ENCODE measurements around the gene TMEM205. TPM values are rescaled to one million over a fixed set of nuclear protein-coding genes. Genes with fewer than 3 reads are reported as not detected.
"Not testable (repeated sequence)": the region's sequence is repeated elsewhere in the genome, so short reads cannot be mapped to it uniquely, and the experiment has no call there.

The TMEM205 gene
- polyA plus RNA-seq, 2 donors, result 39.8 to 67.1 TPM

DNA sequence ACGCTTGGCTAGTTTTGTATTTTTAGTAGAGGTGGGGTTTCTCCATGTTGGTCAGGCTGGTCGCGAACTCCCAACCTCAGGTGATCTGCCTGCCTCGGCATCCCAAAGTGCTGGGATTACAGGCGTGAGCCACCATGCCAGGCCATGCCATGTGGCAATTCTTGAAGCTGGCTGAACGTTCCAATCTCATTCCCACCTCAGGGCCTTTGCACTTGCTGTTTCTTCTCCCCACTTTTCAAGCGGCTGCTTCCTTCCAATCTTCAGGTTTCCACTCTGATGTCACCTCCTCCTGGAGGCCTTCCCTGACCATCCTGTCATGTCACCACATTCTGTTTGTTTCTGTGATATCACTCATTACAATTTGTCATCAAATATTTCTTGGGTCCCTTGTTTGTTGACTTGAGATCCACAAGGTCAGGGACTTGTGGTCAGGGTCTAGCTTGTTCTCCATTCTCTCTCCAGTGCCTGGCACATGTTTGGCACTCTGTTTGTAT is 33.8 kb upstream of the TMEM205 start:
- Histone ChIP-seq H3K27me3 (ENCODE audit: control insufficient read depth in 1 of 2, insufficient read depth in 2 of 2, low read length in 2 of 2) (peaks cover 0 to 7% of the 10 kb centered on the region in 2 donors), H3K27ac (ENCODE audit: low read depth in 2 of 2, low read length in 1 of 2) (no peak overlapping the region), H3K4me3 (ENCODE audit: low read depth in 1 of 2, low read length in 2 of 2) (no peak overlapping the region), H3K4me1 (ENCODE audit: control insufficient read depth in 2 of 2, insufficient read depth in 2 of 2, low read length in 1 of 2) (peaks cover 17 to 28% of the 10 kb centered on the region in 2 donors), H3K36me3 (ENCODE audit: control insufficient read depth in 2 of 2, insufficient read depth in 2 of 2, low read length in 1 of 2) (peaks cover 0 to 4% of the 10 kb centered on the region in 2 donors), H3K9me3 (ENCODE audit: control insufficient read depth in 2 of 2, insufficient read depth in 1 of 2, low read depth in 1 of 2, low read length in 1 of 2) (no peaks in the 10 kb centered on the region)
- WGBS, 2 donors, result 93 to 98% methylated on average over 7 of the region's 7 CpGs

GRCh38 chr19:11379269-11379845 is 33.3 kb upstream of the TMEM205 start:
- not testable (repeated sequence) for H3K27me3 ChIP-seq (ENCODE audit: control insufficient read depth in 1 of 2, insufficient read depth in 2 of 2, low read length in 2 of 2); H3K9me3 ChIP-seq (ENCODE audit: control insufficient read depth in 2 of 2, insufficient read depth in 1 of 2, low read depth in 1 of 2, low read length in 1 of 2); H3K36me3 ChIP-seq (ENCODE audit: control insufficient read depth in 2 of 2, insufficient read depth in 2 of 2, low read length in 1 of 2); H3K27ac ChIP-seq (ENCODE audit: low read depth in 2 of 2, low read length in 1 of 2); H3K4me3 ChIP-seq (ENCODE audit: low read depth in 1 of 2, low read length in 2 of 2)
- 89 to 91% methylated on average over 14 of the region's 14 CpGs for WGBS, 2 donors
- peaks cover 17 to 28% of the 10 kb centered on the region in 2 donors for H3K4me1 ChIP-seq (ENCODE audit: control insufficient read depth in 2 of 2, insufficient read depth in 2 of 2, low read length in 1 of 2)

- Histone ChIP-seq H3K4me3 (ENCODE audit: low read depth in 1 of 2, low read length in 2 of 2) (no peak overlapping the region), H3K36me3 (ENCODE audit: control insufficient read depth in 2 of 2, insufficient read depth in 2 of 2, low read length in 1 of 2) (peaks cover 0 to 4% of the 10 kb centered on the region in 2 donors), H3K27me3 (ENCODE audit: control insufficient read depth in 1 of 2, insufficient read depth in 2 of 2, low read length in 2 of 2) (peaks cover 0 to 7% of the 10 kb centered on the region in 2 donors), H3K9me3 (ENCODE audit: control insufficient read depth in 2 of 2, insufficient read depth in 1 of 2, low read depth in 1 of 2, low read length in 1 of 2) (no peaks in the 10 kb centered on the region), H3K4me1 (ENCODE audit: control insufficient read depth in 2 of 2, insufficient read depth in 2 of 2, low read length in 1 of 2) (peaks cover 17 to 31% of the 10 kb centered on the region in 2 donors), H3K27ac (ENCODE audit: low read depth in 2 of 2, low read length in 1 of 2) (peak overlapping the region; percentile 29 to 81)
- WGBS, 2 donors, result 45 to 47% methylated on average over 8 of the region's 8 CpGs
Observed at GRCh38 chr19:11378319-11379189, 32.5 kb upstream of the TMEM205 start.

- peaks cover 0 to 4% of the 10 kb centered on the region in 2 donors for H3K36me3 ChIP-seq (ENCODE audit: control insufficient read depth in 2 of 2, insufficient read depth in 2 of 2, low read length in 1 of 2)
- no peaks in the 10 kb centered on the region for H3K27me3 ChIP-seq (ENCODE audit: control insufficient read depth in 1 of 2, insufficient read depth in 2 of 2, low read length in 2 of 2)
- no peaks in the 10 kb centered on the region for H3K9me3 ChIP-seq (ENCODE audit: control insufficient read depth in 2 of 2, insufficient read depth in 1 of 2, low read depth in 1 of 2, low read length in 1 of 2)
- no peak overlapping the region for H3K4me3 ChIP-seq (ENCODE audit: low read depth in 1 of 2, low read length in 2 of 2)
- H3K27ac ChIP-seq (ENCODE audit: low read depth in 2 of 2, low read length in 1 of 2), result peak overlapping the region; percentile 20 to 66
- 80 to 90% methylated on average over 3 of the region's 3 CpGs for WGBS, 2 donors
- peaks cover 11 to 28% of the 10 kb centered on the region in 2 donors for H3K4me1 ChIP-seq (ENCODE audit: control insufficient read depth in 2 of 2, insufficient read depth in 2 of 2, low read length in 1 of 2)
Observed at GRCh38 chr19:11377756-11378155, 31.7 kb upstream of the TMEM205 start.

DNA sequence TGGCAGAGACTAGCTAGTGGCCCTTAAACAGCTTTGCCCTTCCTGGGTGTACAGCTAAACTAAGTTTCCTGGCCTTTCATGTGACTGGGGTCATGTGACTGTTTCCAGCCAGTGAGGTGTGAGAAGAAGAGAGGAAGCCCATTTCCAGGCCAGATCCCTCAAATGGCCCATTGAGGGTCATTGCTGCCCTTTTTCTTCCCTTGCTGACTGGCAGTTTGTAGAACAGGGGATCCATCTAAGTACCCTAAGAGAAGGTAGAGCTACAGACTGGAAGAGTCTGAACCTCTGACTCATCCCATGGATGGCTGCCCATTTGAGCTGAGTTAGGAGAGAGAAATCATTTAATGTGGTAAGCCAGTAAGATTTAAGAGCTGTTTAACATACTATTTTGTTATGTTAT is 31.2 kb upstream of the TMEM205 start:
- Histone ChIP-seq H3K36me3 (ENCODE audit: control insufficient read depth in 2 of 2, insufficient read depth in 2 of 2, low read length in 1 of 2) (peaks cover 0 to 4% of the 10 kb centered on the region in 2 donors), H3K27me3 (ENCODE audit: control insufficient read depth in 1 of 2, insufficient read depth in 2 of 2, low read length in 2 of 2) (no peaks in the 10 kb centered on the region), H3K27ac (ENCODE audit: low read depth in 2 of 2, low read length in 1 of 2) (peak overlapping the region; percentile 17 to 66), H3K4me1 (ENCODE audit: control insufficient read depth in 2 of 2, insufficient read depth in 2 of 2, low read length in 1 of 2) (peaks cover 11 to 26% of the 10 kb centered on the region in 2 donors), H3K9me3 (ENCODE audit: control insufficient read depth in 2 of 2, insufficient read depth in 1 of 2, low read depth in 1 of 2, low read length in 1 of 2) (no peaks in the 10 kb centered on the region), H3K4me3 (ENCODE audit: low read depth in 1 of 2, low read length in 2 of 2) (no peak overlapping the region)

DNA sequence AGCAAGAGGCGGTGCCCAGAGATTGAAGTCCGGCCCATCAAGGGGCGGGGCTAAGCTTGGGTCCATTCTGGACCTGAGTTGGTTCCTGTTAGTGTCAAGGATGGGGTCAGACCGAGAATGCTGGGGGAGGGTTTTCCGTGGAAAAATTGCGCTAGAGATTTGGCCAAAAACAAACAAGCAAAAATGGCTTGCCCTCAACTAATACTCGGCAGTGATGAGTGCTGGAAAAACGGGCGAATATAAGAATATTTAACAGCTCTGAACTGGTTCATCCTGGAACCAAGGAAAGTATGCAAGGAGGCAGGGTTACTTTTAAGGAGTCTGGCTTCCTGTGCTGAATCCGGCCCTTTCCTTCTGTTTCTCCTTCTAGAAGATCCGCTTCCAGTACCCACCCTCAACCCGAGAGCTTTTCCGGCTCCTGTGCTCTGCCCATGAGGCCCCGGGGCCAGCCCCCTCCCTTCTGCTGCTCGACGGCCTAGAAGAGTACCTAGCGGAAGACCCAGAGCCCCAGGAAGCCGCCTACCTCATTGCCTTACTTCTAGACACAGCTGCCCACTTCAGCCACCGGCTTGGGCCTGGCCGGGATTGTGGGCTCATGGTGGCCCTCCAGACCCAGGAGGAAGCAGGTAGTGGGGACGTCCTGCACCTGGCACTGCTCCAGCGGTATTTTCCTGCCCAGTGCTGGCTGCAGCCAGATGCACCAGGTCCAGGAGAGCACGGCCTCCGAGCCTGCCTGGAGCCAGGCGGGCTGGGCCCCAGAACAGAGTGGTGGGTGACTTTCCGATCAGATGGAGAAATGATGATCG is 29.3 kb upstream of the TMEM205 start:
- Histone ChIP-seq H3K27ac (ENCODE audit: low read depth in 2 of 2, low read length in 1 of 2) (peak overlapping the region; percentile 88 to 100), H3K4me1 (ENCODE audit: control insufficient read depth in 2 of 2, insufficient read depth in 2 of 2, low read length in 1 of 2) (peaks cover 9 to 19% of the 10 kb centered on the region in 2 donors), H3K9me3 (ENCODE audit: control insufficient read depth in 2 of 2, insufficient read depth in 1 of 2, low read depth in 1 of 2, low read length in 1 of 2) (no peaks in the 10 kb centered on the region), H3K4me3 (ENCODE audit: low read depth in 1 of 2, low read length in 2 of 2) (peak overlapping the region; percentile 38 to 48), H3K27me3 (ENCODE audit: control insufficient read depth in 1 of 2, insufficient read depth in 2 of 2, low read length in 2 of 2) (no peaks in the 10 kb centered on the region), H3K36me3 (ENCODE audit: control insufficient read depth in 2 of 2, insufficient read depth in 2 of 2, low read length in 1 of 2) (peaks cover 0 to 4% of the 10 kb centered on the region in 2 donors)
- 9 to 10% methylated on average over 27 of the region's 27 CpGs for WGBS, 2 donors

- 0 to 1% methylated on average over 44 of the region's 44 CpGs for WGBS, 2 donors
- H3K27me3 ChIP-seq (ENCODE audit: control insufficient read depth in 1 of 2, insufficient read depth in 2 of 2, low read length in 2 of 2), result no peaks in the 10 kb centered on the region
- peak within 1 kb of the TSS; percentile 98 to 100 for H3K27ac ChIP-seq (ENCODE audit: low read depth in 2 of 2, low read length in 1 of 2)
- H3K4me1 ChIP-seq (ENCODE audit: control insufficient read depth in 2 of 2, insufficient read depth in 2 of 2, low read length in 1 of 2), result peaks cover 9 to 19% of the 10 kb centered on the region in 2 donors
- H3K9me3 ChIP-seq (ENCODE audit: control insufficient read depth in 2 of 2, insufficient read depth in 1 of 2, low read depth in 1 of 2, low read length in 1 of 2), result no peaks in the 10 kb centered on the region
- H3K4me3 ChIP-seq (ENCODE audit: low read depth in 1 of 2, low read length in 2 of 2), result peak within 1 kb of the TSS; percentile 72 to 77
- peaks cover 0 to 4% of the 10 kb centered on the region in 2 donors for H3K36me3 ChIP-seq (ENCODE audit: control insufficient read depth in 2 of 2, insufficient read depth in 2 of 2, low read length in 1 of 2)
Observed at GRCh38 chr19:11374433-11375142, 28.5 kb upstream of the TMEM205 start, which contains the start of gene SWSAP1. TSS of gene SWSAP1 (plus strand) at chr19:11374666. CDS start at chr19:11374681, 15 bp downstream.

DNA sequence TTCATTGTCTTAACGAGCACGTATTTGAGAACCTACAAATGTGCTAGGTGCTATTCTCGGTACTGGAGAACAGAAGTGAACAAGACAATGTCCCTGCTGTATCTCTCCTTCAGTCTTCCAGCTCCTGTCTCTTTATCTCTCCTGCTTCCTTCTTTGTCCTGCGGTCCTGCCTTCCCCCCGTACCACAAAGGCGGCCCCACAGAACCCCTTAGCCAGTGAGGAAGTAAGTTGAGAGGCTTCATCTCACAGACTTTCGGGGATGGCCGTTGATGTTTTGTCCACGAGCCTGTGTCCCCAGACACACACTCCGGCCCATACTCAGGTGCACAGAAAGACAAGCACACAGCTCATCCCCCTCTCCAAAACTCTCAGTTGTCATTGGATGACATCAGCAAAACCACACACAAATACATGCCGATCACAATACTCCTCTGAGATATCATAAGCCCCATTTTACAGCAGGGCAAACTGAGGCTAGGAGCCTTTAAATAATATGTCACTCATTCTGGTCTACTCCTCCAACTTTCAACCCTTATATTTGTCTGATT is 27.9 kb upstream of the TMEM205 start:
- Histone ChIP-seq H3K9me3 (ENCODE audit: control insufficient read depth in 2 of 2, insufficient read depth in 1 of 2, low read depth in 1 of 2, low read length in 1 of 2) (no peaks in the 10 kb centered on the region), H3K36me3 (ENCODE audit: control insufficient read depth in 2 of 2, insufficient read depth in 2 of 2, low read length in 1 of 2) (peaks cover 0 to 4% of the 10 kb centered on the region in 2 donors), H3K4me1 (ENCODE audit: control insufficient read depth in 2 of 2, insufficient read depth in 2 of 2, low read length in 1 of 2) (peaks cover 9 to 19% of the 10 kb centered on the region in 2 donors), H3K27me3 (ENCODE audit: control insufficient read depth in 1 of 2, insufficient read depth in 2 of 2, low read length in 2 of 2) (no peaks in the 10 kb centered on the region), H3K27ac (ENCODE audit: low read depth in 2 of 2, low read length in 1 of 2) (peak overlapping the region; percentile 98 to 100), H3K4me3 (ENCODE audit: low read depth in 1 of 2, low read length in 2 of 2) (peak overlapping the region; percentile 72 to 77)
- 35 to 48% methylated on average over 11 of the region's 11 CpGs for WGBS, 2 donors

Data from esophagus (tissue), 2 donors.